ENCODE measurements around the gene CCN6.

CCN6 gene

GRCh38 chr6:112118034-112118433 is 64.1 kb downstream of the CCN6 start:
- H3K4me2 ChIP-seq: no peak overlapping the region; the same call in 1 of the 2 replicates
- no peak overlapping the region for H3K9ac ChIP-seq
- H2AFZ ChIP-seq (ENCODE audit: low read depth): no peak overlapping the region
- H3K27ac ChIP-seq: no peak overlapping the region
- H3K4me1 ChIP-seq (ENCODE audit: low read depth, poor library complexity, severe bottlenecking): peaks cover 10% of the 10 kb centered on the region
- H3K36me3 ChIP-seq (ENCODE audit: insufficient read depth): no peaks in the 10 kb centered on the region
- TF ChIP-seq, protein P1, sequence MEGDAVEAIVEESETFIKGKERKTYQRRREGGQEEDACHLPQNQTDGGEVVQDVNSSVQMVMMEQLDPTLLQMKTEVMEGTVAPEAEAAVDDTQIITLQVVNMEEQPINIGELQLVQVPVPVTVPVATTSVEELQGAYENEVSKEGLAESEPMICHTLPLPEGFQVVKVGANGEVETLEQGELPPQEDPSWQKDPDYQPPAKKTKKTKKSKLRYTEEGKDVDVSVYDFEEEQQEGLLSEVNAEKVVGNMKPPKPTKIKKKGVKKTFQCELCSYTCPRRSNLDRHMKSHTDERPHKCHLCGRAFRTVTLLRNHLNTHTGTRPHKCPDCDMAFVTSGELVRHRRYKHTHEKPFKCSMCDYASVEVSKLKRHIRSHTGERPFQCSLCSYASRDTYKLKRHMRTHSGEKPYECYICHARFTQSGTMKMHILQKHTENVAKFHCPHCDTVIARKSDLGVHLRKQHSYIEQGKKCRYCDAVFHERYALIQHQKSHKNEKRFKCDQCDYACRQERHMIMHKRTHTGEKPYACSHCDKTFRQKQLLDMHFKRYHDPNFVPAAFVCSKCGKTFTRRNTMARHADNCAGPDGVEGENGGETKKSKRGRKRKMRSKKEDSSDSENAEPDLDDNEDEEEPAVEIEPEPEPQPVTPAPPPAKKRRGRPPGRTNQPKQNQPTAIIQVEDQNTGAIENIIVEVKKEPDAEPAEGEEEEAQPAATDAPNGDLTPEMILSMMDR (conservative IDR thresholded peaks at IDR 0.05; ENCODE audit: low read depth, low read length): no peak
- no peaks in the 10 kb centered on the region for H3K27me3 ChIP-seq (ENCODE audit: insufficient read depth, low read depth)
- H4K20me1 ChIP-seq (ENCODE audit: insufficient read depth): no peaks in the 10 kb centered on the region
- H3K79me2 ChIP-seq (ENCODE audit: insufficient read depth, low read depth): no peaks in the 10 kb centered on the region
- H3K4me3 ChIP-seq (IDR thresholded peaks at IDR 0.05; ENCODE audit: insufficient read depth, low read depth, low read length): no peak overlapping the region
